PFSK-1 (cell line): ENCODE results near the gene STARD5.

Source experiments
- FOXP2 ChIP-seq: optimal IDR thresholded peaks from 2 replicates; pipeline ENCODE3; 2011; ENCODE audit warnings: borderline replicate concordance, control low read depth, inconsistent platforms; ENCODE audit not compliant: insufficient read depth; ENCODE audit errors: extremely low read length, extremely low read depth
- POLR2AphosphoS5 ChIP-seq: IDR thresholded peaks from 2 replicates; pipeline ENCODE4 v1.6.1; 2012; ENCODE audit warnings: low read depth, mild to moderate bottlenecking, control low read depth, low read length, moderate library complexity
- SIN3A ChIP-seq: IDR thresholded peaks from 2 replicates; pipeline ENCODE4 v1.6.1; 2012; ENCODE audit warnings: mild to moderate bottlenecking, low read length, moderate library complexity, borderline replicate concordance; ENCODE audit not compliant: insufficient read depth
- TAF1 ChIP-seq: IDR thresholded peaks from 2 replicates; pipeline ENCODE4 v1.6.1; 2012; ENCODE audit warnings: low read length, control low read depth, borderline replicate concordance; ENCODE audit not compliant: insufficient read depth
- TF ChIP-seq, protein P1 (sequence below), 2 experiments: IDR thresholded peaks; 2 replicates each; pipeline versions ENCODE4 v1.6.1 to v1.8.0; 2011 to 2012; ENCODE audit warnings: low read depth in 2 of 2, low read length in 2 of 2, control low read depth in 1 of 2, inconsistent platforms in 1 of 2, mild to moderate bottlenecking in 1 of 2, moderate library complexity in 1 of 2; ENCODE audit not compliant: insufficient read depth in 1 of 2

DNA sequence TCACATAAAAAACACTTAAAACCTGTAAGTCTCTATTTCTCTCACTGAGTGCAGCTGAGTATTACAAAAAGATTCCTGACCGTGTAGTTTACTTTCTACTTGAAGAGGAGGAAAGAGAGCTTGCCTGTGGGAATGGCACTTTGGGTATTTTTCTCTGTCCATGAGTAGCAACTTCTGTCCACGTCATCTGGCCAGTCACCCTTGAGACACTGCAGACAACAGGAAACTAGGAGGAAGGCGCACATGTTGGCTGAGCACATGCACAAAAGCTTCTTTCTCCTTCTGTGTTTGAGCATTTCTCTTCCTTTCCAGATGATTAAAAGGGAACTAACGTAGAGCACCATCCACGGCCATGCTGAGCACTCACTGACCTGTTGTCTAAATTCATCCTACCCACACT is 19.7 kb downstream of the STARD5 start:
- TF ChIP-seq FOXP2 (peak; percentile 34), POLR2AphosphoS5 (no peak), TAF1 (no peak), SIN3A (no peak)
- TF ChIP-seq, protein P1, sequence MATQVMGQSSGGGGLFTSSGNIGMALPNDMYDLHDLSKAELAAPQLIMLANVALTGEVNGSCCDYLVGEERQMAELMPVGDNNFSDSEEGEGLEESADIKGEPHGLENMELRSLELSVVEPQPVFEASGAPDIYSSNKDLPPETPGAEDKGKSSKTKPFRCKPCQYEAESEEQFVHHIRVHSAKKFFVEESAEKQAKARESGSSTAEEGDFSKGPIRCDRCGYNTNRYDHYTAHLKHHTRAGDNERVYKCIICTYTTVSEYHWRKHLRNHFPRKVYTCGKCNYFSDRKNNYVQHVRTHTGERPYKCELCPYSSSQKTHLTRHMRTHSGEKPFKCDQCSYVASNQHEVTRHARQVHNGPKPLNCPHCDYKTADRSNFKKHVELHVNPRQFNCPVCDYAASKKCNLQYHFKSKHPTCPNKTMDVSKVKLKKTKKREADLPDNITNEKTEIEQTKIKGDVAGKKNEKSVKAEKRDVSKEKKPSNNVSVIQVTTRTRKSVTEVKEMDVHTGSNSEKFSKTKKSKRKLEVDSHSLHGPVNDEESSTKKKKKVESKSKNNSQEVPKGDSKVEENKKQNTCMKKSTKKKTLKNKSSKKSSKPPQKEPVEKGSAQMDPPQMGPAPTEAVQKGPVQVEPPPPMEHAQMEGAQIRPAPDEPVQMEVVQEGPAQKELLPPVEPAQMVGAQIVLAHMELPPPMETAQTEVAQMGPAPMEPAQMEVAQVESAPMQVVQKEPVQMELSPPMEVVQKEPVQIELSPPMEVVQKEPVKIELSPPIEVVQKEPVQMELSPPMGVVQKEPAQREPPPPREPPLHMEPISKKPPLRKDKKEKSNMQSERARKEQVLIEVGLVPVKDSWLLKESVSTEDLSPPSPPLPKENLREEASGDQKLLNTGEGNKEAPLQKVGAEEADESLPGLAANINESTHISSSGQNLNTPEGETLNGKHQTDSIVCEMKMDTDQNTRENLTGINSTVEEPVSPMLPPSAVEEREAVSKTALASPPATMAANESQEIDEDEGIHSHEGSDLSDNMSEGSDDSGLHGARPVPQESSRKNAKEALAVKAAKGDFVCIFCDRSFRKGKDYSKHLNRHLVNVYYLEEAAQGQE (IDR thresholded peaks at IDR 0.05; ENCODE audit: insufficient read depth in 1 of 2, low read depth in 2 of 2, low read length in 2 of 2): no peak
